Skeletal muscle cell (primary cell): ENCODE results near the gene PRIMPOL.
A peak's percentile ranks its signal among the peaks of the same experiment; 100 is the strongest.

Source experiments
- DNase-seq: peaks from one replicate; pipeline ENCODE4 v3.0.0-alpha.2; 2010; ENCODE audit warnings: low read depth
- H3K4me3 ChIP-seq: 2 replicates; pipeline ENCODE4 v1.5.1; 2011; ENCODE audit warnings: low read depth, mild to moderate bottlenecking, control low read depth, low read length, moderate library complexity

The PRIMPOL gene

GRCh38 chr4:184662236-184662635 lies 12.7 kb downstream of the PRIMPOL start:
- DNase-seq: no peak

GRCh38 chr4:184664445-184665210 lies 15.1 kb downstream of the PRIMPOL start:
- no peak for DNase-seq
- H3K4me3 ChIP-seq: no peak overlapping the region

More at GRCh38 chr4:184662236-184662635, 12.7 kb downstream of the PRIMPOL start:
- no peak overlapping the region for H3K4me3 ChIP-seq

GRCh38 chr4:184666670-184667069 lies 17.1 kb downstream of the PRIMPOL start:
- H3K4me3 ChIP-seq: no peak overlapping the region
- no peak for DNase-seq

GRCh38 chr4:184668096-184668495 lies 18.6 kb downstream of the PRIMPOL start:
- H3K4me3 ChIP-seq: no peak overlapping the region
- no peak for DNase-seq

DNA sequence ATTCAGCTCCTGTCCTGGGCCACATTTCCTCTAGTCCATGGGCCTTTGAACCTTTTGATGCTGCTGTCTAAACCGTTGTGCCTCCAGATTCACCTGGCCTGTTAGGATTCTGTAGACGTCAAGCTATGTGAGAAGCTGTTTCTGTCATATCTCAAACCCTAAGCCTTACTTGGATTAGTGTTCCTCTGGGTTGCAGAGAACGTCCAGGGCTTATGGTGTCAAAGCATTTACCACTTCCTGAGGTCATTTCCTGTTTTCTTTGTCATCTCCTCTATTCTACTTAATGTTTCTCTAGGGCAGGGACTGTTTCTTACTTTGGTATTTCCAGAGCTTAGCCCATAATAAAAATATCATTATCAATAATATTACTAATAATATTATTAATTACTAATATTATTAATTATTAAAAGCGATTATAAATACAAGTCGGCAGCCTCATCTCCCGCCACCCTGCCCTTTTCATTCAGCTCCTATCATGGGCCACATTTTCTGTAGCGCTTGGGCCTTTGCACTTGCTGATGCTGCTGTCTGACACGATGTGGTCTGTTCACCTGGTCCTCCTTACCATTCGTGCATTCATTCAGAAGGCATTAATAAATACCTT lies 19.1 kb downstream of the PRIMPOL start:
- DNase-seq: no peak

GRCh38 chr4:184669251-184669650 lies 19.7 kb downstream of the PRIMPOL start:
- no peak overlapping the region for H3K4me3 ChIP-seq
- no peak for DNase-seq

More for the DNA sequence above, 19.1 kb downstream of the PRIMPOL start:
- no peak overlapping the region for H3K4me3 ChIP-seq

DNA sequence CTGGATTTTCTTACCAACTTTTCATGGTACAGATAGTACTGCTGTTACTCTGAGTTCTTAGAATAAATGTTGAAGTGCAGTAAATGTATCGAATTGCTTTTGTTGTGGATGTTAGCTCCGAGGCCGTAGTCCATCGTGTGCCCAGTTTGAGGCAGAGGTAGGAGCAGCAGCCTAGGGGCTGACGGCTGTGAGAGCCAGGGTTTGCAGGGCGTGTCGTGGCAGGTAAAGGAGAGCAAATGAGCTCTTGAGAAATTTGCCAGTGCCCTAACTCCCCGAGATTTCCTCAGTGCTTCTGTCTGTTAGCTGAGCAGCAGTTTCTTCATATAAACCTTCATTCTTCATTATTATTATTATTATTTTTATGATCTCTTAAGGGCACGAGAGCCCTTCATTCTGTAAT lies 21.6 kb downstream of the PRIMPOL start:
- no peak for DNase-seq

DNA sequence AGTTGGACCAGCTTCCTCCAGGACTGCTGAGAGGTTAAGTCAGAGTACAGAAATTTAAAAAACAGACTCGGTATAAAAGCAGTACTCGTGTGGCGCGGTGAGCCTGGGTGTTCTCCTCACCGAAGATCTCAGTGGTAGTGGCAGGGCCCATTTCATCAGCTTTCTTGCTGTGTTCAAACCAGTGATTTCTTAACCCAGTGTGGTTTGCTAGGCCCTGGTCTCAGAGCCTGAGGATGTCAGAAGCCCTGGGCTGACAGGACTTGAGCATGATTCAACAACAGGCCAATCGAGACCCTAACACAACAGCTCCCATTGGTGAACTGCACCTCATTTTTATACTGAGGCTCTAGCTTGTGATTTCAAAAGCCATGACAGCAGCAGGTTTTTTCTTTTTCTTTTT lies 23.2 kb downstream of the PRIMPOL start:
- no peak overlapping the region for H3K4me3 ChIP-seq
- no peak for DNase-seq

More for the DNA sequence above, 21.6 kb downstream of the PRIMPOL start:
- H3K4me3 ChIP-seq: no peak overlapping the region

DNA sequence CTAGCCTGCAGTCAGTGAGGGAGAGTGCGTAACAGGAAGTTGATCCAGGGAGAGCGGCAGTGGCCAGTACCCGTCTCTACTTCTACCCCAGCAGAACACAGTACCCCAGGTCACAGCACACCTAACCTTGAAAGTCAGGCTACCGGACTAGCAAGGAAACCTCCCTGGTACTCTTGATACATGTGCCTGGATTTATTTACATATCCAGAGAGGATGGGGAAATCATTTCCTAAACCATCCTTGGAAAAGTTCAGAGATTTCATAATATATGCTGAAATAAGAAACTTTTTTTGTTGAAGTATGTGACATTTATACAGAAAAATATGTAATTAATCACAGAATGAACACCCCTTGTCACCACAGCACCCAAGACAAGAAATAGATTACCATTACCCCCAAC lies 24.5 kb downstream of the PRIMPOL start:
- DNase-seq: no peak
- no peak overlapping the region for H3K4me3 ChIP-seq

GRCh38 chr4:184675018-184675417 lies 25.5 kb downstream of the PRIMPOL start:
- DNase-seq: no peak
- no peak overlapping the region for H3K4me3 ChIP-seq

- no peak for DNase-seq
- H3K4me3 ChIP-seq: no peak overlapping the region
Measured at GRCh38 chr4:184675821-184676492, 26.4 kb downstream of the PRIMPOL start.

- no peak for DNase-seq
- no peak overlapping the region for H3K4me3 ChIP-seq
Measured at GRCh38 chr4:184680698-184681097, 31.2 kb downstream of the PRIMPOL start.

- no peak for DNase-seq
- H3K4me3 ChIP-seq: no peak overlapping the region
Measured at GRCh38 chr4:184681916-184682315, 32.4 kb downstream of the PRIMPOL start.

- no peak overlapping the region for H3K4me3 ChIP-seq
- no peak for DNase-seq
Measured at GRCh38 chr4:184684491-184685189, 35.1 kb downstream of the PRIMPOL start.

DNA sequence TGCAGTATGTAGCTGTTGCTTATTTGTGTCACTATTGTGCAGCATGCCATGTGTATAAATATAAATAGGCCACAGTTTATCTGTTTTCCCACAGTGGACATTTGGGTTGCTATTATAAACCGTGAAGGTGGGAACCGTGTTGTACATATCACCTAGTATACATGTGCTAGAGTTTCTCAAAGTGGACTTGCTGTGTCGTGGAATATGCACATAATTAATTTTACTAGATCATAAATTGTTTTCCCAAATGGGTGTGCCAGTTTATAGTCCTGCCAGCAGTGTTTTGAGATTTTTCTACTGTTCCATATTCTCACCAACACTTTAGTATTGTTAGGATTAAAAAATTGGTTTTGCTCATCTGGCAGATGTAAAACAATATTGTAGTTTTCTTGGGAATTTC lies 38.5 kb downstream of the PRIMPOL start:
- H3K4me3 ChIP-seq: no peak overlapping the region
- no peak for DNase-seq

- no peak overlapping the region for H3K4me3 ChIP-seq
- peak; percentile 65 for DNase-seq
Measured at GRCh38 chr4:184688447-184688846, 38.9 kb downstream of the PRIMPOL start.

DNA sequence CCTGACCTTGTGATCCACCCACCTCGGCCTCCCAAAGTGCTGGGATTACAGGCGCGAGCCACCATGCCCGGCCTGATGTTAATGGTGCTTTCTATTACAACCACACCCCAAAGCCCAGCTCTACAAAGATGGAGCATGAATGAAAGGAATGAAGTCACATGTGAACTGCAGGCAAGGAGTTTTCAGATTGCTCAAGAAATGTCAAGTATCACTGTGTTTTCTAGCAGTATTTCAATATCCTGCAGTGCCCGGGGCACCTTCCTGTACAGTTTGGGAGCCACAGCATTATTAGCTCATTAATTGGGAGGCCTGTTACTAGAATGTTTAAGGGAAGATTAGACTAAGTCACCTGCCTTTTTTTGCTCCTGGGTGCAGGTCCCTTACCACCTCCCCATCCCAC lies 40.1 kb downstream of the PRIMPOL start:
- H3K4me3 ChIP-seq: no peak overlapping the region
- DNase-seq: no peak

DNA sequence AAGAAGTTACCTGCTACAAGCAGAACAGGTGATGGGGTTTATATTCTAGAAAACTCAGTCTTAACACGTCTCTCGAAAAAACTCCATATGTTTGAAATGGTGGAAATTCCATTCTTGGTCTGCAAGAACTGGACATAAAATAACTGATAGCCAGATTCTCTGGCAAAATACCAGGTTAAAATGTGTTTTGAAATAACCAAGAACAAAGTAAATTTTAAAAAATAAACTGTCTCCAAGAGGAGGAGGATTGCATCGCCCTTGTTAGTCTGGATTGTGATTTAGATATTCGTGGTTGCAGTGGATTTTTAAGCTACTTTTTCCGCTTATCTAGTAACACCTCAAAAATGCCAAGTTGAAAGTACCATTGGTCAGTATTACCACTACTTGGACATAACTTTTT lies 43.5 kb downstream of the PRIMPOL start:
- DNase-seq: no peak
- H3K4me3 ChIP-seq: no peak overlapping the region

GRCh38 chr4:184694412-184694956 lies 44.9 kb downstream of the PRIMPOL start:
- no peak for DNase-seq
- no peak overlapping the region for H3K4me3 ChIP-seq
